SJSA1 (cell line): ENCODE data around the gene CD14. TPM values are rescaled to one million over a fixed set of nuclear protein-coding genes. Genes with fewer than 3 reads are reported as not detected.
A peak's percentile ranks its signal among the peaks of the same experiment; 100 is the strongest.
"Not testable (repeated sequence)": the region's sequence is repeated elsewhere in the genome, so short reads cannot be mapped to it uniquely, and the experiment has no call there.

Experiments
- DNase-seq, 2 experiments: peaks; one replicate each; pipeline ENCODE4 v3.0.0-alpha.2; 2015 to 2020; ENCODE audit warnings: low spot score in 2 of 2, low read depth in 1 of 2
- H3K27ac ChIP-seq: fragments of 250-450 bp; sonication (Bioruptor Pico); 2 replicates; pipeline ENCODE4 v1.5.1; 2020; ENCODE audit warnings: mild to moderate bottlenecking, moderate library complexity
- H3K27me3 ChIP-seq: fragments of 250-450 bp; sonication (Bioruptor Pico); replicated peaks from 2 replicates; pipeline ENCODE4 v1.5.1; 2020; ENCODE audit warnings: mild to moderate bottlenecking, moderate library complexity
- H3K36me3 ChIP-seq: fragments of 250-450 bp; sonication (Bioruptor Pico); 2 replicates; pipeline ENCODE4 v1.5.1; 2020; ENCODE audit warnings: mild to moderate bottlenecking
- H3K4me1 ChIP-seq: fragments of 250-450 bp; sonication (Bioruptor Pico); replicated peaks from 2 replicates; pipeline ENCODE4 v1.6.1; 2021; ENCODE audit warnings: mild to moderate bottlenecking
- H3K4me3 ChIP-seq: fragments of 250-450 bp; sonication (Bioruptor Pico); 2 replicates; pipeline ENCODE4 v1.5.1; 2020; ENCODE audit warnings: mild to moderate bottlenecking
- H3K9me3 ChIP-seq: fragments of 250-450 bp; sonication (Bioruptor Pico); replicated peaks from 2 replicates; pipeline ENCODE4 v1.5.1; 2020; ENCODE audit warnings: mild to moderate bottlenecking
- total RNA-seq: library from RNA; depleted of rRNA; stranded (reverse); fragments of >200 nt; shearing (Covaris generic); gene quantifications from 2 replicates; pipeline ENCODE4 v1.2.3, GENCODE V29; 2014; rRNA removed

CD14 gene
- total RNA-seq, 1 experiment from 2014 or later: 10.3 TPM

GRCh38 chr5:140598836-140599235, 34.1 kb downstream of the CD14 start:
- no peak overlapping the region for H3K4me3 ChIP-seq
- no peaks in the 10 kb centered on the region for H3K36me3 ChIP-seq
- no peaks in the 10 kb centered on the region for H3K9me3 ChIP-seq
- H3K27ac ChIP-seq: no peak overlapping the region
- H3K27me3 ChIP-seq: no peaks in the 10 kb centered on the region
- no peak for DNase-seq
- peaks cover 5% of the 10 kb centered on the region; the same call in 1 of the 2 replicates for H3K4me1 ChIP-seq

- H3K4me1 ChIP-seq: peaks cover 13% of the 10 kb centered on the region
- DNase-seq: no peak
- H3K9me3 ChIP-seq: no peaks in the 10 kb centered on the region
- no peak overlapping the region for H3K4me3 ChIP-seq
- no peak overlapping the region for H3K27ac ChIP-seq
- no peaks in the 10 kb centered on the region for H3K36me3 ChIP-seq
- no peaks in the 10 kb centered on the region for H3K27me3 ChIP-seq
Measured at GRCh38 chr5:140596321-140596741, 36.6 kb downstream of the CD14 start.

GRCh38 chr5:140595538-140596300, 37.3 kb downstream of the CD14 start:
- Histone ChIP-seq H3K36me3 (no peaks in the 10 kb centered on the region), H3K9me3 (no peaks in the 10 kb centered on the region), H3K27ac (no peak overlapping the region), H3K4me3 (no peak overlapping the region), H3K4me1 (peaks cover 16% of the 10 kb centered on the region), H3K27me3 (no peaks in the 10 kb centered on the region)
- DNase-seq: no peak

GRCh38 chr5:140594169-140594568, 38.8 kb downstream of the CD14 start:
- Histone ChIP-seq H3K36me3 (no peaks in the 10 kb centered on the region), H3K4me1 (peaks cover 30% of the 10 kb centered on the region), H3K4me3 (no peak overlapping the region), H3K27me3 (no peaks in the 10 kb centered on the region), H3K27ac (no peak overlapping the region), H3K9me3 (no peaks in the 10 kb centered on the region)
- no peak for DNase-seq

- H3K27ac ChIP-seq, DNase-seq, H3K4me3 ChIP-seq, H3K36me3 ChIP-seq, H3K27me3 ChIP-seq, H3K9me3 ChIP-seq: not testable (repeated sequence)
- peaks cover 41% of the 10 kb centered on the region for H3K4me1 ChIP-seq
Measured at GRCh38 chr5:140593070-140593469, 39.9 kb downstream of the CD14 start.

GRCh38 chr5:140591747-140592372, 41.1 kb downstream of the CD14 start:
- Histone ChIP-seq H3K9me3 (no peaks in the 10 kb centered on the region), H3K27ac (no peak overlapping the region), H3K4me3 (no peak overlapping the region), H3K36me3 (no peaks in the 10 kb centered on the region), H3K4me1 (peaks cover 41% of the 10 kb centered on the region), H3K27me3 (no peaks in the 10 kb centered on the region)
- DNase-seq: no peak

GRCh38 chr5:140590861-140591260, 42.1 kb downstream of the CD14 start:
- Histone ChIP-seq H3K4me3 (no peak overlapping the region), H3K27me3 (no peaks in the 10 kb centered on the region), H3K27ac (no peak overlapping the region), H3K4me1 (peaks cover 41% of the 10 kb centered on the region), H3K9me3 (no peaks in the 10 kb centered on the region), H3K36me3 (no peaks in the 10 kb centered on the region)
- DNase-seq: no peak

- H3K4me3 ChIP-seq: no peak overlapping the region
- H3K27ac ChIP-seq: peak overlapping the region; percentile 38
- H3K4me1 ChIP-seq: peaks cover 37% of the 10 kb centered on the region
- no peaks in the 10 kb centered on the region for H3K9me3 ChIP-seq
- H3K27me3 ChIP-seq: no peaks in the 10 kb centered on the region
- H3K36me3 ChIP-seq: no peaks in the 10 kb centered on the region
- DNase-seq: no peak
Measured at GRCh38 chr5:140588311-140589070, 44.5 kb downstream of the CD14 start.

GRCh38 chr5:140587495-140587894, 45.5 kb downstream of the CD14 start:
- Histone ChIP-seq H3K36me3 (no peaks in the 10 kb centered on the region), H3K4me3 (no peak overlapping the region), H3K27ac (no peak overlapping the region), H3K27me3 (no peaks in the 10 kb centered on the region), H3K4me1 (peaks cover 37% of the 10 kb centered on the region), H3K9me3 (no peaks in the 10 kb centered on the region)
- no peak for DNase-seq

Other genes with a start within 250 kb of the CD14 start
- gene ANKHD1, start 231.3 kb downstream of the CD14 start, total RNA-seq: 63.7 and 82.0 TPM in 2 replicates
- 1.4 TPM in 1 of 2 replicates, not detected in the other for gene EIF4EBP3, start 85.5 kb downstream of the CD14 start, total RNA-seq
- 76.0 and 81.9 TPM in 2 replicates for gene SRA1, start 75.7 kb downstream of the CD14 start, total RNA-seq
- 12.0 and 16.2 TPM in 2 replicates for gene APBB3, start 68.6 kb downstream of the CD14 start, total RNA-seq
- gene SLC35A4, start 68.3 kb downstream of the CD14 start, total RNA-seq: 56.7 and 65.8 TPM in 2 replicates
- gene TMCO6, start 6.3 kb upstream of the CD14 start, total RNA-seq: 17.9 and 100 TPM in 2 replicates
- 125 and 176 TPM in 2 replicates for gene NDUFA2, start 14.5 kb upstream of the CD14 start, total RNA-seq
- gene IK, start 14.7 kb upstream of the CD14 start, total RNA-seq: 130 and 154 TPM in 2 replicates
- gene WDR55, start 31.7 kb upstream of the CD14 start, total RNA-seq: 16.0 and 20.8 TPM in 2 replicates
- 0.16 and 1.2 TPM in 2 replicates for gene DND1, start 40.4 kb upstream of the CD14 start, total RNA-seq
- gene HARS1, start 58.2 kb upstream of the CD14 start, total RNA-seq: 133 and 135 TPM in 2 replicates
- 51.8 and 53.0 TPM in 2 replicates for gene HARS2, start 58.3 kb upstream of the CD14 start, total RNA-seq
- 99.1 and 114 TPM in 2 replicates for gene ZMAT2, start 67.3 kb upstream of the CD14 start, total RNA-seq
- not detected in 2 replicates for gene PCDHA1, start 153.0 kb upstream of the CD14 start, total RNA-seq
- gene PCDHA2, start 161.7 kb upstream of the CD14 start, total RNA-seq: not detected in 2 replicates
- gene PCDHA3, start 167.9 kb upstream of the CD14 start, total RNA-seq: 0.05 TPM in 1 of 2 replicates, not detected in the other
- gene PCDHA4, start 173.9 kb upstream of the CD14 start, total RNA-seq: 0.50 TPM in 1 of 2 replicates, not detected in the other
- not detected in 2 replicates for gene PCDHA5, start 188.4 kb upstream of the CD14 start, total RNA-seq
- gene PCDHA6, start 194.8 kb upstream of the CD14 start, total RNA-seq: not detected in 2 replicates
- 0.03 TPM in 1 of 2 replicates, not detected in the other for gene PCDHA7, start 201.1 kb upstream of the CD14 start, total RNA-seq
- 0.13 TPM in 1 of 2 replicates, not detected in the other for gene PCDHA8, start 208.0 kb upstream of the CD14 start, total RNA-seq
- under 0.01 TPM in 1 of 2 replicates, not detected in the other for gene PCDHA9, start 215.2 kb upstream of the CD14 start, total RNA-seq
- not detected in 2 replicates for gene PCDHA10, start 222.7 kb upstream of the CD14 start, total RNA-seq
- gene PCDHA11, start 235.8 kb upstream of the CD14 start, total RNA-seq: not detected in 2 replicates
- gene PCDHA12, start 242.1 kb upstream of the CD14 start, total RNA-seq: not detected in 2 replicates
- not detected in 2 replicates for gene PCDHA13, start 248.9 kb upstream of the CD14 start, total RNA-seq